GF-D8 (cell line): Measurements from ENCODE around the gene NGB.

Source experiments
- DNase-seq: peaks from one replicate; lab custom pipeline; 2025; lab: John Stamatoyannopoulos, UW

Gene NGB

GRCh38 chr14:77264466-77265186 is 6.4 kb downstream of the NGB start:
- DNase-seq: no peak

GRCh38 chr14:77260631-77261030 is 10.4 kb downstream of the NGB start:
- no peak for DNase-seq

GRCh38 chr14:77260199-77260598 is 10.8 kb downstream of the NGB start:
- no peak for DNase-seq

- no peak for DNase-seq
Observed at GRCh38 chr14:77259025-77259715, 11.8 kb downstream of the NGB start.

- DNase-seq: no peak
Observed at GRCh38 chr14:77258566-77258965, 12.4 kb downstream of the NGB start.

- DNase-seq: no peak
Observed at GRCh38 chr14:77257700-77258099, 13.3 kb downstream of the NGB start.

- DNase-seq: no peak
Observed at GRCh38 chr14:77256694-77257093, 14.3 kb downstream of the NGB start.

GRCh38 chr14:77253333-77254190 is 17.4 kb downstream of the NGB start:
- no peak for DNase-seq

- DNase-seq: no peak
Observed at GRCh38 chr14:77251870-77252269, 19.1 kb downstream of the NGB start.

- DNase-seq: no peak
Observed at GRCh38 chr14:77250927-77251326, 20.1 kb downstream of the NGB start.

GRCh38 chr14:77249286-77249685 is 21.7 kb downstream of the NGB start:
- no peak for DNase-seq

GRCh38 chr14:77248666-77249065 is 22.3 kb downstream of the NGB start:
- no peak for DNase-seq

GRCh38 chr14:77246784-77247183 is 24.2 kb downstream of the NGB start:
- no peak for DNase-seq

GRCh38 chr14:77245820-77246219 is 25.2 kb downstream of the NGB start:
- DNase-seq: no peak

- no peak for DNase-seq
Observed at GRCh38 chr14:77243853-77244252, 27.2 kb downstream of the NGB start.

- no peak for DNase-seq
Observed at GRCh38 chr14:77242752-77243151, 28.3 kb downstream of the NGB start.

GRCh38 chr14:77241955-77242354 is 29.1 kb downstream of the NGB start:
- DNase-seq: no peak

GRCh38 chr14:77240336-77240915 is 30.6 kb downstream of the NGB start:
- no peak for DNase-seq

GRCh38 chr14:77239412-77239811 is 31.6 kb downstream of the NGB start:
- DNase-seq: no peak

GRCh38 chr14:77238996-77239395 is 32.0 kb downstream of the NGB start:
- no peak for DNase-seq

- no peak for DNase-seq
Observed at GRCh38 chr14:77238356-77238755, 32.6 kb downstream of the NGB start.

- DNase-seq: no peak
Observed at GRCh38 chr14:77236814-77237213, 34.2 kb downstream of the NGB start.
